ENCODE data around the gene CST9.
"Not testable (repeated sequence)": the region's sequence is repeated elsewhere in the genome, so short reads cannot be mapped to it uniquely, and the experiment has no call there.

The CST9 gene

DNA sequence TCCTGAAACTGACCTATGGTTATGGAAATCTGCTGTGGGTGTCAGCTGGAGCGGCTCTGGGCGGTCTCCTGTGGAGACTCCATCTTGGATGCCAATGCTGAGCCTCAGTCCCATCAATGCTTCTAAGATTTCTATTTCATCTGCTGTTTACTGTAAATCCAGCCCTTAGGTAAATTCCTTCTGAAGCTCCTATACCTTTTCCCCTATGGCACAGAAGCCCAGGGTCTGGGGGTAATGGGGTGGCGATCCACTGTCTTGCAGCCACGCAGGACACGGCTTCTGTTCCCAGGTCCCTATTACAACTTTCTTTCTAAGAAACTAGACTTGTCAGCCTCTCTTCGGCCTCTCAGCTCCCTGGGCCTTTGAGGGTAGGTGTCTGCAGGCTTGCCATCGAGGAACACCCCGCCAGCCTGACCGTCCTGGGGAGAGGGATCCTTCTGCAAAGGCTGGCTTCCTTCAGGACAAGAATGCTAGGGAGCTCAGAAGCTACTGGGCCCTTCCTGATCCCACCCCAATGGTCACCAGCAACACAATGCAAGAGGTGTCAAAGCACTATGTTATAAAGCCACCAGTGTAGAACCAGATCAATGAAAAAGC, 25.6 kb upstream of the CST9 start:
- H3K4me3 Mint-ChIP-seq: no peak overlapping the region
- ATAC-seq: no peak
- H3K27ac Mint-ChIP-seq: no peak overlapping the region
- no peaks in the 10 kb centered on the region for H3K4me1 Mint-ChIP-seq
- H3K9me3 Mint-ChIP-seq: no peaks in the 10 kb centered on the region
- no peaks in the 10 kb centered on the region for H3K36me3 Mint-ChIP-seq
- H3K27me3 Mint-ChIP-seq: peaks cover 37% of the 10 kb centered on the region

DNA sequence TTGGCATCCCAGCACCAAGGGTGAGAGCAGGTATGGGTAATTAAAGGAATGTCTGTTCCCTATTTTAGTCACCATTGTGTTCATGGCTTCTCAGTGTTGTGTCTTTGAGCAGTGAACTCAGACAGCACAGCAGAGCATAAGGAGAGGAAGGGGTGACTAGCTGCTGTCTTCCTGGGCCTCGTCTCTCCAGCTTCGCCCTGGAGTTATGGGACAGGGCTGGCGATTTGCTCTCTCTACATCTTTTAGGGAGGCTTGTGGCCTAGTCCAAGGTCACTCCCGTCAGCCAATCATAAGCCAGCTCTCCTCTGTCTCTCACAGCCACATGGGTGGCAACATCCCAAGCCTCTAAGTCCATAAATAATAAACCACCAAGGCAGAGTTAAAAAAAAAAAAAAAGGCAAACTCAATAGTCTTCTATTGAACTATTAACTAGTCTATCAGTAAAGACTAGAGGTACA, 24.7 kb upstream of the CST9 start:
- no peak overlapping the region for H3K4me3 Mint-ChIP-seq
- no peak overlapping the region for H3K27ac Mint-ChIP-seq
- peaks cover 29% of the 10 kb centered on the region for H3K27me3 Mint-ChIP-seq
- H3K9me3 Mint-ChIP-seq: no peaks in the 10 kb centered on the region
- no peak for ATAC-seq
- no peaks in the 10 kb centered on the region for H3K36me3 Mint-ChIP-seq
- H3K4me1 Mint-ChIP-seq: no peaks in the 10 kb centered on the region

DNA sequence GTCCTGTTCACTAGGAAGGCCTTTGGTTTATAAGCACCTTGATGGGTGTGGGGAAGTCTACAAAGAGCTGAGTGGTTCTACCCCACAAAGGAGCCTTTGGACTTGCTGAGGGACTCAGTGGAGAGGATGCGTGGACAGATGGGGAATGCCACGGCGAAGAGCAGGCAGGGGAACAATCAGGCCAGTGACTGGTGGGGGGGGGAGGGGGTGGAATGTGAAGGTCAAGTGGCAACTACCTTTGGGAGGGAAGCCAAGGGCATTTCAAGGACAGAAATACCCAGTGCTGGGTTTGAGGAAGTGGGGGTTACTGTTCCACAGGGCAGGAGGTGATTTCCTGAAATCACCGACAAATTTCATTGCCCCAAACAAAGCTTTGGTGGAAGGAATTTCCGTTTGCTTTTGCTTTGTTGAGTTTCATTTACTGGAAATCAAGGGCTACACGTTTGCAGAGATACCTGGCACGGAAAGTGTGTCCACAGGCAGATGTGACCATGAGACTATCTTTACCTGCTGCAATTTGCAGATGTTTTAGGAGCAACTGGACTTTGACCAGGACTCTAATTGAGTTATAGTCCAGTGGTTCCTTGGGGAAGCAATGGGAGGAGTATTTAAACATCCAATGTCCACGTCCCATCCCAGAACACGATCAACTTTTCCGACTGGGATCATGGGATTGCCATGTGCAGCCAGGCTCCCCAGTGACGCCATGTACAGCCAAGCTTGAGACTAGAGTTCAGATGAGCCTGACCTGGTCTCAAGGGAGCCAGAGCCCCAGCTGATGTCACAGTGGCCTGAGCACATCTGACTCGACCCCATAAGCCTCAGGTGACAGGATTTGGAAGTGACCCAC, 24.1 kb upstream of the CST9 start:
- peaks cover 31% of the 10 kb centered on the region for H3K27me3 Mint-ChIP-seq
- ATAC-seq: no peak
- no peaks in the 10 kb centered on the region for H3K36me3 Mint-ChIP-seq
- H3K4me1 Mint-ChIP-seq: no peaks in the 10 kb centered on the region
- H3K27ac Mint-ChIP-seq: no peak overlapping the region
- H3K9me3 Mint-ChIP-seq: no peaks in the 10 kb centered on the region
- H3K4me3 Mint-ChIP-seq: no peak overlapping the region

DNA sequence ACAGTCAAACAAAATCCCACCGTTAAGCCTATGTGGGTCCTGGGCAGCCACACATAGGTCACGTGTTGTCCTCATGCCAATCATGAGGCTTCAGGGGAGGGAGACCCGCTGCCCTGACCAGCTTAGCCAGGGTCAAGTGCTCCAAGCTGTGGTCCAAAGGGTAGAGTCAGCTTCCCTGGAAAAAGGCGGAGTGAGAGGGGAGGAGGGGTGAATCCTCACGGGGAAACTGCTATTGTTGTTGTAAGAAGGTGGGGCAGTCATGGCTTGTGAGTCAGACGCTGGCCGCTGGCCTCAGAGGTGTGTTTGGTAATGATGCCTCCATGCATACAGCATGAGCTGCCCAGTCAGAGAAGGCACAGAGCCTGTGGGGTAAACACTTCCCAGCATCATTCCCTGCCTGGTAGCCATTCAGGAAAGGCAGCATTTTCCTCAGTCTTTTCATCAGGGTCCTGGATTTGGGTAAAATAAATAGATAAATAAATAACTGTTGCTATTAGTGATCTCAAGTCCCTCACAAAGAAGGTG, 23.4 kb upstream of the CST9 start:
- Mint-ChIP-seq H3K9me3 (no peaks in the 10 kb centered on the region), H3K27ac (no peak overlapping the region), H3K36me3 (no peaks in the 10 kb centered on the region), H3K4me1 (no peaks in the 10 kb centered on the region), H3K27me3 (peaks cover 33% of the 10 kb centered on the region), H3K4me3 (no peak overlapping the region)
- ATAC-seq: no peak

DNA sequence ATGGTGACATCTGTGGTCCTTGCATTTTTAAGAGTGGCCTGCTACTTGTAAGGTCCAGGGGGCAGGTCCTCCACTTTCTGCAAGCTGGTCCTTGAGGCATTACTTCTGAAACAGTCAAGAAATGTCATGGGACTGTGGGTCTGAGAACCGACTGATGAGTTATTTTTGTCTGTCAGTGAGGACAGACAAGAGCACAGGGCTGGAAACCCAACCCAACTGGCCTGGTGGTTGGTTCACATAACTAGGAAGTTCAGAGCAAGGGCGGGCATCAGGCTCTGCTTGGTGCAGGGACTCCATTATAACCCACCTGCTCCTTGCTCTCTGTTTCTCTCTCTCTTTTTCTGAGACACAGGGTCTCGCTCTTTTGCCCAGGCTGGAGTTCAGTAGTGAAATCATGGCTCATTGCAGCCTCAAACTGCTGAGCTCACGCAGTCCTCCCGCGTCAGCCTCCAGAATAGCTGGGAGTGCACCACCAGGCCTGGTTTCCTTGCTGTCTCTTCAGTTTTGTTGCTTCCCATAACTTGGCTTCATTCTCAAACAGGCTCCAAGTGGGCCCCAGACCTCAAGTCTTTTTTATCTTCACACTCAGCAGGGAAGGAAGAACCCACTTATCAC, 22.8 kb upstream of the CST9 start:
- Mint-ChIP-seq H3K27ac (no peak overlapping the region), H3K9me3 (no peaks in the 10 kb centered on the region), H3K36me3 (no peaks in the 10 kb centered on the region), H3K4me1 (no peaks in the 10 kb centered on the region), H3K4me3 (no peak overlapping the region), H3K27me3 (peaks cover 29% of the 10 kb centered on the region)
- no peak for ATAC-seq

DNA sequence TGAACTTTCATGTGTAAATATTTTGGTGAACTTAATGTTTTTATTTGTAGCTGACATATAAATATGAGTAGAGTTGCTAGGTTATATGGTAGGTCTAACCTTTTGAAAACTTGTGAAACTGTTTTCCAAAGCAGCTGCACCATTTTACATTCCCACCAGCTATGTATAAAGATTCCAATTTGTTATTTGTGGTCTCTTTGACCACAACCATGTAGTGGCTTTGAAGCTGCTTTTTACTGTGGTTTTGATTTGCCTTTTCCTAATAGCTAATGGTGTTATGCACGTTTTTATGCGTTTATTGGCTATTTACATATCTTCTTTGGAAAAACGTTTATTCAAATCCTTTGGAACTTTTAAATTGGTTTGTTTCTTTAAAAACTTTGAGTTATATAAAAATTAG, 21.8 kb upstream of the CST9 start:
- no peak overlapping the region for H3K4me3 Mint-ChIP-seq
- H3K4me1 Mint-ChIP-seq: peaks cover 6% of the 10 kb centered on the region
- H3K27ac Mint-ChIP-seq: no peak overlapping the region
- no peaks in the 10 kb centered on the region for H3K9me3 Mint-ChIP-seq
- ATAC-seq: no peak
- H3K27me3 Mint-ChIP-seq: peaks cover 25% of the 10 kb centered on the region
- H3K36me3 Mint-ChIP-seq: no peaks in the 10 kb centered on the region

DNA sequence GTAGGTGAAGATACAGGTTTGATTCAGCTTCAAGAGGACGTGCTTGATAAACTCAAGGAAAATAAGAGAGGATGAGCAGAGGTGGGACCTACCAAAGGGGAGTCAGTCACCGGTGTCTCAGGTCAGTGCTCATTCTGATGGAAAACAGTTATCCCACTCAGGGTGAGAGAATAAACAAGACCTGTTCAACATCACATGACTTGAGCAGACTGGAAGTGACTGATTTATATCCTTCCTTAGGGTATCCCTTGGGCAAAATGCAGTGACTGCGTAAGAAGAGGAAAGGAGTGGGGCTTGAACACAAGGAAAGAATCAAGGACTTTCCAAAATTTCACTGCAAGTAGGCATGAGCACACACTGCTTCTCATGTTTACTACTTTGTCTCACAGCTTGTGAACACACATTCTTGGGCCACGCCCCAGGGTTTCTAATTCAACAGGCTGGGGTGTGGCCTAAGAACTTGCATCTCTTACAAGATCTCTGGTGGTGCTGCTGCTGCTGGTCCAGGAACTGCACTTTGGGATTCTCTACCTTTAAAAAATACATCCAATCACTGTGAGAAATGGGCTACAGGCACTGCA, 20.4 kb upstream of the CST9 start:
- Mint-ChIP-seq H3K27ac (no peak overlapping the region), H3K4me3 (no peak overlapping the region), H3K36me3 (no peaks in the 10 kb centered on the region), H3K9me3 (no peaks in the 10 kb centered on the region), H3K4me1 (peaks cover 6% of the 10 kb centered on the region), H3K27me3 (peaks cover 31% of the 10 kb centered on the region)
- no peak for ATAC-seq

DNA sequence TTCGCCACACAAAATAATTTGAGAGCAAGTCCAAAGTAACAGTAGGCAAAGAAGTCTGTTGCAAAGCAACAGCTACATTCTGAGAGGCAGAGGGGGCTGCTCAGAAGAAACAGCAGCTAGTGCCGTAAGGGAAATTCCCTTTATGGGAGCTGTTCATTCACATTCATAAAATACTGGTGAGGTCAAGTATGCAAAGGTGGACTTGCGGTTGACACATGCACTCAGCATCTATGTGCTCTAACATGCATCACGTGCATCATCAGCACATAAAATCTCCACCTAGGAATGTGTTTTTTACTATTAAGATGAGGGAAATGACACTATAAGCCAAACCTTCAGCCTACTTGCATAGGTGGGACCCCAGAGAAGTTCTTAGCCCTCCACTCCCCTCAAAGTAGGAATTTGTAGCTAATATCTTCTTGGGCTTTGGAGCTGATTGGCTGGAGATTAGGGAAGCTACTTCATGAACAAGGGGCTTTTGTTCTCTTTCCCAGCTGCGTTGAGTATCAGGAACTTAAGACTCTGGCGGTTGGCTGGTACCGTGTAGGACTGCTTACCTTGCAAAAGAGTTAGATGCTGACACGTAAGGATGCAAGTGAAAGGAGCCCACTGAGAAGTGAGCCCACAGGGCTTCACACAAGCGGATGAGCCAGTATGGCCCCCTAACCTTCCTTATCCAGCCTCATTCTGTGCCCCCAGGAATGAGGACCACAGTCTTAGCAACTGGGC, 19.7 kb upstream of the CST9 start:
- no peak for ATAC-seq
- Mint-ChIP-seq H3K27ac (no peak overlapping the region), H3K4me1 (peaks cover 6% of the 10 kb centered on the region), H3K4me3 (no peak overlapping the region), H3K27me3 (peaks cover 32% of the 10 kb centered on the region), H3K36me3 (no peaks in the 10 kb centered on the region), H3K9me3 (no peaks in the 10 kb centered on the region)

DNA sequence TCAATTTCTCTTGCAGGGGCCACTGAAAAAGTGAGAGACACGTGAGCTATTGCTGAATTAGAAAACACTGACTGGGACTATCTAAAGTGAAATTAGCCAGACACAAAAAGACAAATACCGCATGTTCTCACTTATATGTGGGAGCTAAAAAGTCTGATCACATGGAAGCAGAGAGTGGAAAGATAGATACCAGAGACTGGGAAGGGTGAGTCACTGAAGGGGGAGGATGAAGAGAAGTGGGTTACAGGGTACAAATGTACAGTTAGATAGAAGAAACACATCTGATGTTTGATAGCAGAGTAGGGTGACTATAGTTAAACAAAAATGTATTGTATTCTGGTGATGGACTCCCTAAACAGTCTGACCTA, 18.6 kb upstream of the CST9 start:
- no peak for ATAC-seq
- Mint-ChIP-seq H3K27ac (no peak overlapping the region), H3K4me1 (peaks cover 6% of the 10 kb centered on the region), H3K36me3 (no peaks in the 10 kb centered on the region), H3K27me3 (peaks cover 31% of the 10 kb centered on the region), H3K9me3 (no peaks in the 10 kb centered on the region), H3K4me3 (no peak overlapping the region)

DNA sequence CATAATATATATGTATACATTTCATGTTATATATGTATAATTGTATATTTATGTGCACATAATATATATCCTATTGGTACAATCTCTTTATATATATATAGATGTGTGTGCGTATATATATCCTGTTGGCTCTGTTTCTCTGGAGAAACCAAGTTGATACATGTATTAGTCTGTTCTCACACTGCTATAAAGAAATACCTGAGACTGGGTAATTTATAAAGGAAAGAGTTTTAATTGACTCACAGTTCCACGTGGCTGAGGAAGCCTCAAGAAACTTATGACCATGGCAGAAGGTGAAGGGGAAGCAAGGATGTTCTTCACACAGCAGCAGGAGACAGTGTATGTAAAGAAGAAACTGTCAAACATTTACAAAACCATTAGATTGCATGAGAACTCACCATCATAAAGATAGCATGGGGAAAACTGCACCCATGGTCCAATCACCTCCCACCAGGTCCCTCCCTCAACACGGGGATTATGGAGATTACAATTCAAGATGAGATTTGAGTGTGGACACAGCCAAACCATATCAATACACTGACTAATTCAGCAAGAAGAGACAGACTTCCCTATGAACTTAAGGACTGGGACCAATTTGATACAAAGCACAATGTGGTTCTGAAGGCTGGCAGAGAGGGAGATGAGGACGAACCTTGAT, 18.1 kb upstream of the CST9 start:
- H3K27ac Mint-ChIP-seq: no peak overlapping the region
- no peak for ATAC-seq
- peaks cover 6% of the 10 kb centered on the region for H3K4me1 Mint-ChIP-seq
- H3K9me3 Mint-ChIP-seq: no peaks in the 10 kb centered on the region
- no peak overlapping the region for H3K4me3 Mint-ChIP-seq
- no peaks in the 10 kb centered on the region for H3K36me3 Mint-ChIP-seq
- H3K27me3 Mint-ChIP-seq: peaks cover 25% of the 10 kb centered on the region

DNA sequence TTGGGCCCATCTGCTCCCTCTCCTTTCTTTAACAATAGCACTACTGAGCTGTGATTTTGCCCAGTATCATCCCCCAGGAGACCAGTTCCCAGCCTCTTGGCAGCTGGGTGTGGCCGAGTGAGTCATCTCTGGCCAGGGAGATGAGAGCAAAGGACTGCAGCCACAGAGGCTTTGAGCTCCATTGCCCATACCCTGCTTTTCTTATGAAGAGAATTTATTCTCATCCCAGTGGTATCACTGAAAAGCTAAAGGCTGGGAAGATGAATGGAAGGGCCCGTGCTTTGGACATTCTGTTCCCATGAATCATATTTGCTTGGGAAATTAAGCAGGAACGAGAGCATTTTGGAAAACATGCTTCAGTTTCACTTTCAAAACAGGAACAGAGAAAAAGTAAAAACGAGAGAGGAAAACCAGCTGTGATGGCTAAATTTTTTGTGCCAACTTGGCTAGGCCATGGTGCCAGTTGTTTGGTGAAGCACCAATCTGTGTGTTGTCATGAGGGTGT, 17.2 kb upstream of the CST9 start:
- peaks cover 6% of the 10 kb centered on the region for H3K4me1 Mint-ChIP-seq
- no peaks in the 10 kb centered on the region for H3K9me3 Mint-ChIP-seq
- no peak for ATAC-seq
- H3K27me3 Mint-ChIP-seq: peaks cover 20% of the 10 kb centered on the region
- no peak overlapping the region for H3K4me3 Mint-ChIP-seq
- H3K27ac Mint-ChIP-seq: no peak overlapping the region
- no peaks in the 10 kb centered on the region for H3K36me3 Mint-ChIP-seq

DNA sequence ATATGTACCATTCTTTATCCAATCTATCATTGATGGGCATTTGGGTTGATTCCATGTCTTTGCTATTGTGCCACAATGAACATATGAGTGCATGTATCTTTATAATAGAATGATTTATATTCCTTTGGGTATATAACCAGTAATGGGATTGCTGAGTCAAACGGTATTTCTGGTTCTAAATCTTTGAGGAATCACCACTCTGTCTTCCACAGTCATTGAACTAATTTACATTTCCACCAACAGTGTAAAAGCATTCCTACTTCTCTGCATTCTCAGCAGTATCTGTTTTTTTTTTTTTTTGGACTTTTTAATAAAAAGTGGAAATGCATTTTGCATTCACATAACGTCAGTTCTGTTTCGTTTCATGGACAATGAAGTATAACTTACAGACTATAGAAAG, 16.7 kb upstream of the CST9 start:
- peaks cover 20% of the 10 kb centered on the region for H3K27me3 Mint-ChIP-seq
- not testable (repeated sequence) for H3K4me3 Mint-ChIP-seq, H3K36me3 Mint-ChIP-seq, H3K4me1 Mint-ChIP-seq, ATAC-seq, H3K9me3 Mint-ChIP-seq, H3K27ac Mint-ChIP-seq

DNA sequence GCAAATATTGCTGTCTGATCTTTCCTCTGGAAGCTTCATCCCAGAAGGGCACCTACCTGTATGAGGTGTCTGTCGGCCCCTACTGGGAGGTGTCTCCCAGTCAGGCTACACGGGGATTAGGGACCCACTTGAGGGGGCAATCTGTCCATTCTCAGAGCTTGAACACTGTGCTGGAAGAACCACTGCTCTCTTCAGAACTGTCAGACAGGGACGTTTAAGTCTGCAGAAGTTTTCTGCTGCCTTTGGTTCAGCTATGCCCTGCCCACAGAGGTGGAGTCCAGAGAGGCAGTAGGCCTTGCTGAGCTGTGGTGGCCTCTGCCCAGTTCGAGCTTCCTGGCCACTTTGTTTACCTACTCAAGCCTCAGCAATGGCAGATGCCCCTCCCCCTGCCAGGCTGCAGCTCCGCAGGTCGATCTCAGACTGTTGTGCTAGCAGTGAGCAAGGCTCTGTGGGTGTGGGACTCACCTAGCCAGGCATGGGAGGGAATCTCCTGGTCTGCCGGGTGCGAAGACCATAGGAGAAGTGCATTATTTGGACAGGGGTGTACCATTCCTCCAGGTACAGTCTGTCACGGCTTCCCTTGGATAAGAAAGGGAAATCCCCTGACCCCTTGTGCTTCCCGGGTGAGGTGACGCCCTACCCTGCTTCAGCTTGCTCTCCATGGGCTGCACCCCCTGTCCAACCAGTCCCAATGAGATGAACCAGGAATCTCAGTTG, 15.1 kb upstream of the CST9 start:
- not testable (repeated sequence) for H3K36me3 Mint-ChIP-seq, H3K27ac Mint-ChIP-seq, H3K9me3 Mint-ChIP-seq, H3K4me3 Mint-ChIP-seq, H3K4me1 Mint-ChIP-seq, ATAC-seq
- peaks cover 20% of the 10 kb centered on the region for H3K27me3 Mint-ChIP-seq

DNA sequence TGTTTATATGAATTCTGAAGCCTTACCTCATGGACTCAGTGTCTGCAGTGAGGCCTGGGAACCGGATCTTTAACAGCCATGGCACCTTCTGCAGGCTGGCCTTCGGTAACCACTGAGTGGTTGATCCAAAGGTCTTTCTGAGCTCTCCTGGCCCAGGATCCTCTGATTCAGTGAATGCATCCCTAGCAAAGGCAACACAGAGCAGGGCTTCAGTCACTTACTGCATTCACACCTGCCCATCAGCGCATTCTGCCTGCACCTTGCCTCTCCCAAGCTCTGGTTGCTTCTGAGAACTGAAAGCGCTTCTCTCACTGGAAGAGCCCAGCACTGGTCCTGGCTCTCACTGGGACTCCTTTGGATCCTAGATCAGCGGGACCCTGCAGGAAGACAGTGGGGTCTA, 8.4 kb upstream of the CST9 start:
- H3K4me1 Mint-ChIP-seq: no peaks in the 10 kb centered on the region
- no peaks in the 10 kb centered on the region for H3K27me3 Mint-ChIP-seq
- H3K9me3 Mint-ChIP-seq: peaks cover 4% of the 10 kb centered on the region
- H3K36me3 Mint-ChIP-seq: no peaks in the 10 kb centered on the region
- no peak overlapping the region for H3K4me3 Mint-ChIP-seq
- no peak overlapping the region for H3K27ac Mint-ChIP-seq
- ATAC-seq: no peak
